Thymus (tissue), 11 donors: ENCODE measurements around the gene GALNT7. TPM values are rescaled to one million over a fixed set of nuclear protein-coding genes. Genes with fewer than 3 reads are reported as not detected.
"Not testable (repeated sequence)": the region's sequence is repeated elsewhere in the genome, so short reads cannot be mapped to it uniquely, and the experiment has no call there.

Source experiments
- DNase-seq, 9 donors: peaks; one replicate each; pipeline ENCODE4 v3.0.0-alpha.2; 2013; ENCODE audit warnings: low spot score in 9 of 9, low read depth in 6 of 9, missing footprints in 1 of 9
- H3K27ac ChIP-seq, 2 donors: one replicate each; pipeline ENCODE4 v1.5.1; 2013; ENCODE audit warnings: control low read depth in 1 of 2, low read depth in 1 of 2, low read length in 1 of 2, mild to moderate bottlenecking in 1 of 2, moderate library complexity in 1 of 2
- H3K27me3 ChIP-seq, 2 donors: one replicate each; pipeline ENCODE4 v1.5.1; 2013; ENCODE audit warnings: low read length in 1 of 2; ENCODE audit not compliant: control insufficient read depth in 2 of 2, insufficient read depth in 1 of 2
- H3K36me3 ChIP-seq, 2 donors: one replicate each; pipeline ENCODE4 v1.5.1; 2013; ENCODE audit warnings: low read length in 1 of 2, mild to moderate bottlenecking in 1 of 2, moderate library complexity in 1 of 2; ENCODE audit not compliant: control insufficient read depth in 2 of 2, insufficient read depth in 2 of 2
- H3K4me1 ChIP-seq, 2 donors: one replicate each; pipeline ENCODE4 v1.5.1; 2013; ENCODE audit warnings: low read length in 2 of 2; ENCODE audit not compliant: control insufficient read depth in 2 of 2, insufficient read depth in 2 of 2
- H3K4me3 ChIP-seq, 2 donors: one replicate each; pipeline ENCODE4 v1.5.1; 2013; ENCODE audit warnings: low read length in 2 of 2, control low read depth in 1 of 2, mild to moderate bottlenecking in 1 of 2
- H3K9me3 ChIP-seq, 2 donors: one replicate each; pipeline ENCODE4 v1.5.1; 2013; ENCODE audit warnings: low read length in 1 of 2, mild to moderate bottlenecking in 1 of 2; ENCODE audit not compliant: control insufficient read depth in 2 of 2, insufficient read depth in 1 of 2
- WGBS: extraction: QIAGEN DNeasy Blood & Tissue Kit; methylation state at CpG from one replicate; pipeline ENCODE4 v1.1.7; 2013; 5-methylcytosine and 5-hydroxymethylcytosine counted together
- polyA plus RNA-seq: library from polyadenylated mRNA; stranded (reverse); fragments of 200-250 nt; gene quantifications from one replicate; pipeline ENCODE4 v1.2.3, GENCODE V29; 2013
- total RNA-seq: library from RNA; stranded (reverse); fragments of 120-200 nt; gene quantifications from one replicate; pipeline ENCODE4 v1.2.4, GENCODE V29; 2013
- donor health status: healthy.

GALNT7 gene
- total and polyA plus RNA-seq, 2 donors: 40.5 to 81.1 TPM

- Histone ChIP-seq H3K4me1 (peaks cover 0 to 4% of the 10 kb centered on the region in 2 donors), H3K27me3 (no peaks in the 10 kb centered on the region), H3K27ac (no peak overlapping the region), H3K9me3 (no peaks in the 10 kb centered on the region), H3K36me3 (peaks cover 2 to 8% of the 10 kb centered on the region in 2 donors), H3K4me3 (no peak overlapping the region)
- WGBS: 96% methylated on average over 4 of the region's 4 CpGs
- DNase-seq: no peak
These were observed 13.8 kb downstream of the GALNT7 start for GRCh38 chr4:173182403-173182802.

- H3K27ac ChIP-seq, H3K4me1 ChIP-seq, H3K9me3 ChIP-seq, H3K27me3 ChIP-seq, DNase-seq, H3K4me3 ChIP-seq: not testable (repeated sequence)
- peaks cover 5 to 11% of the 10 kb centered on the region in 2 donors for H3K36me3 ChIP-seq
- 98% methylated on average over 47 of the region's 50 CpGs for WGBS
These were observed 15.1 kb downstream of the GALNT7 start for GRCh38 chr4:173183659-173184247.

- no peaks in the 10 kb centered on the region for H3K27me3 ChIP-seq
- no peaks in the 10 kb centered on the region for H3K9me3 ChIP-seq
- no peak for DNase-seq
- no peak overlapping the region for H3K4me3 ChIP-seq
- H3K36me3 ChIP-seq: peaks cover 7 to 11% of the 10 kb centered on the region in 2 donors
- 54% methylated on average over 5 of the region's 5 CpGs for WGBS
- H3K27ac ChIP-seq: no peak overlapping the region
- H3K4me1 ChIP-seq: peaks cover 0 to 10% of the 10 kb centered on the region in 2 donors
These were observed 17.4 kb downstream of the GALNT7 start for GRCh38 chr4:173185847-173186510.

- Histone ChIP-seq H3K36me3 (peaks cover 5 to 9% of the 10 kb centered on the region in 2 donors), H3K9me3 (no peaks in the 10 kb centered on the region), H3K27me3 (no peaks in the 10 kb centered on the region), H3K4me1 (peaks cover 8 to 19% of the 10 kb centered on the region in 2 donors), H3K27ac (no peak overlapping the region), H3K4me3 (no peak overlapping the region)
- WGBS: 100% methylated on average over 1 of the region's 1 CpG
- DNase-seq: no peak
These were observed 19.1 kb downstream of the GALNT7 start for GRCh38 chr4:173187732-173188131.

GRCh38 chr4:173188648-173189047 lies 20.0 kb downstream of the GALNT7 start:
- no peak overlapping the region for H3K4me3 ChIP-seq
- WGBS: 91% methylated on average over 7 of the region's 7 CpGs
- H3K9me3 ChIP-seq: no peaks in the 10 kb centered on the region
- H3K36me3 ChIP-seq: peaks cover 5 to 6% of the 10 kb centered on the region in 2 donors
- peaks cover 11 to 22% of the 10 kb centered on the region in 2 donors for H3K4me1 ChIP-seq
- DNase-seq: no peak
- H3K27me3 ChIP-seq: no peaks in the 10 kb centered on the region
- H3K27ac ChIP-seq: no peak overlapping the region

GRCh38 chr4:173189117-173189693 lies 20.6 kb downstream of the GALNT7 start:
- Histone ChIP-seq H3K9me3 (no peaks in the 10 kb centered on the region), H3K27ac (no peak overlapping the region), H3K4me3 (no peak overlapping the region), H3K36me3 (peaks cover 4 to 5% of the 10 kb centered on the region in 2 donors), H3K4me1 (peaks cover 11 to 22% of the 10 kb centered on the region in 2 donors), H3K27me3 (no peaks in the 10 kb centered on the region)
- no peak for DNase-seq
- whole genome bisulfite sequencing: 96% methylated on average over 4 of the region's 4 CpGs

GRCh38 chr4:173191623-173192041 lies 23.0 kb downstream of the GALNT7 start:
- WGBS: 88% methylated on average over 3 of the region's 3 CpGs
- Histone ChIP-seq H3K9me3 (no peaks in the 10 kb centered on the region), H3K4me1 (peaks cover 13 to 23% of the 10 kb centered on the region in 2 donors), H3K4me3 (no peak overlapping the region), H3K27ac (no peak overlapping the region), H3K36me3 (peaks cover 4 to 5% of the 10 kb centered on the region in 2 donors), H3K27me3 (no peaks in the 10 kb centered on the region)
- DNase-seq: no peak

- peaks cover 4 to 5% of the 10 kb centered on the region in 2 donors for H3K36me3 ChIP-seq
- no peak overlapping the region for H3K27ac ChIP-seq
- peaks cover 13 to 23% of the 10 kb centered on the region in 2 donors for H3K4me1 ChIP-seq
- H3K27me3 ChIP-seq: no peaks in the 10 kb centered on the region
- WGBS: 53% methylated on average over 7 of the region's 7 CpGs
- no peaks in the 10 kb centered on the region for H3K9me3 ChIP-seq
- no peak overlapping the region for H3K4me3 ChIP-seq
- DNase-seq: peak in 3 of 9 donors; percentile 30 to 68 (median 31)
These were observed 24.0 kb downstream of the GALNT7 start for GRCh38 chr4:173192375-173193162.
